IMR-90 (cell line): ENCODE results near the gene FOXL3. TPM values are rescaled to one million over a fixed set of nuclear protein-coding genes. Genes with fewer than 3 reads are reported as not detected.

ENCODE experiments used
- ATAC-seq: fragments of 200-7000 bp; cut with Tn5 transposase; 2 replicates; pipeline ENCODE4 v1.9.1; 2020; ENCODE audit warnings: low read depth, mild to moderate bottlenecking, moderate library complexity
- BruUV-seq: library from RNA; stranded (reverse); fragments of 400-500 nt; replicated peaks from 2 replicates; lab custom pipeline; 2021; lab: Mats Ljungman, UMichigan
- CTCF ChIA-PET: fragments of 300-600 bp; formaldehyde crosslinking; extraction: SDS; loops from one replicate; lab custom pipeline; 2021; ENCODE audit warnings: antibody characterized with exemption; lab: Yijun Ruan, JAX
- POLR2A ChIA-PET: fragments of 300-600 bp; sonication (Branson Sonifier 250); formaldehyde crosslinking; loops from one replicate; lab custom pipeline; 2022; ENCODE audit warnings: antibody characterized with exemption; ENCODE audit not compliant: unreplicated experiment; lab: Charles Lee
- DNase-seq: peaks from one replicate; pipeline ENCODE4 v3.0.0; 2013
- H2AFZ ChIP-seq: replicated peaks from 2 replicates; pipeline ENCODE3; 2013; ENCODE audit warnings: low read length, mild to moderate bottlenecking; ENCODE audit not compliant: poor library complexity
- H2AK5ac ChIP-seq: 2 replicates; pipeline ENCODE4 v1.6.1; 2013; ENCODE audit warnings: low read depth, low read length, inconsistent platforms
- H2AK9ac ChIP-seq: replicated peaks from 2 replicates; pipeline ENCODE3; 2013; ENCODE audit warnings: mild to moderate bottlenecking, low read depth, low read length, moderate library complexity; ENCODE audit not compliant: poor library complexity
- H2BK120ac ChIP-seq: 2 replicates; pipeline ENCODE4 v1.6.1; 2013; ENCODE audit warnings: low read depth, low read length, inconsistent platforms
- H2BK15ac ChIP-seq: 3 replicates; pipeline ENCODE4 v1.6.1; 2013; ENCODE audit warnings: low read depth, low read length, inconsistent platforms
- H2BK20ac ChIP-seq: 2 replicates; pipeline ENCODE4 v1.6.1; 2013; ENCODE audit warnings: low read depth, mild to moderate bottlenecking, inconsistent platforms, low read length, moderate library complexity
- H2BK5ac ChIP-seq: 2 replicates; pipeline ENCODE4 v1.6.1; 2013; ENCODE audit warnings: mild to moderate bottlenecking, low read depth, low read length, inconsistent platforms; ENCODE audit not compliant: poor library complexity, severe bottlenecking
- H3K14ac ChIP-seq: replicated peaks from 2 replicates; pipeline ENCODE4 v1.6.1; 2013; ENCODE audit warnings: low read depth, low read length, inconsistent platforms
- H3K18ac ChIP-seq: 2 replicates; pipeline ENCODE4 v1.6.1; 2013; ENCODE audit warnings: low read depth, low read length, control low read depth
- H3K23ac ChIP-seq: 2 replicates; pipeline ENCODE4 v1.6.1; 2013; ENCODE audit warnings: low read depth, low read length, inconsistent platforms
- H3K27ac ChIP-seq: 2 replicates; pipeline ENCODE4 v1.5.1; 2013; ENCODE audit warnings: mild to moderate bottlenecking, control low read depth, low read length; ENCODE audit not compliant: insufficient read depth
- H3K27me3 ChIP-seq: 2 replicates; pipeline ENCODE4 v1.6.1; 2013; ENCODE audit warnings: low read length; ENCODE audit not compliant: control insufficient read depth, insufficient read depth
- H3K36me3 ChIP-seq: 2 replicates; pipeline ENCODE4 v1.6.1; 2013; ENCODE audit warnings: low read length, mixed read lengths; ENCODE audit not compliant: control insufficient read depth, insufficient read depth
- H3K4ac ChIP-seq: 2 replicates; pipeline ENCODE4 v1.6.1; 2013; ENCODE audit warnings: low read depth, low read length, inconsistent platforms
- H3K4me1 ChIP-seq: 2 replicates; pipeline ENCODE4 v1.6.1; 2013; ENCODE audit warnings: low read length, mixed read lengths; ENCODE audit not compliant: control insufficient read depth, insufficient read depth
- H3K4me2 ChIP-seq: 2 replicates; pipeline ENCODE4 v1.6.1; 2013; ENCODE audit warnings: low read depth, mild to moderate bottlenecking, control low read depth, low read length, moderate library complexity
- H3K4me3 ChIP-seq: 2 replicates; pipeline ENCODE4 v1.5.1; 2013; ENCODE audit warnings: low read depth, mild to moderate bottlenecking, control low read depth, low read length, moderate library complexity; ENCODE audit not compliant: insufficient read depth
- H3K56ac ChIP-seq: 2 replicates; pipeline ENCODE4 v1.6.1; 2013; ENCODE audit warnings: low read length, inconsistent platforms; ENCODE audit not compliant: insufficient read depth; ENCODE audit errors: extremely low read depth
- H3K79me1 ChIP-seq, 2 experiments: 2 replicates each; pipeline ENCODE4 v1.6.1; 2013; ENCODE audit warnings: low read length in 2 of 2, inconsistent platforms in 1 of 2, low read depth in 1 of 2
- H3K9ac ChIP-seq: 2 replicates; pipeline ENCODE4 v1.6.1; 2013; ENCODE audit warnings: low read depth, low read length, control low read depth
- H3K9me1 ChIP-seq: 2 replicates; pipeline ENCODE4 v1.6.1; 2013; ENCODE audit warnings: low read length, inconsistent platforms; ENCODE audit not compliant: insufficient read depth
- H3K9me3 ChIP-seq: 2 replicates; pipeline ENCODE4 v1.6.1; 2013; ENCODE audit warnings: low read length; ENCODE audit not compliant: control insufficient read depth, insufficient read depth
- H4K20me1 ChIP-seq: 2 replicates; pipeline ENCODE4 v1.6.1; 2013; ENCODE audit warnings: low read length, inconsistent platforms; ENCODE audit not compliant: insufficient read depth
- H4K5ac ChIP-seq: 2 replicates; pipeline ENCODE4 v1.6.1; 2013; ENCODE audit warnings: mild to moderate bottlenecking, low read depth, low read length, control low read depth
- H4K8ac ChIP-seq, 2 experiments: 2 replicates each; pipeline ENCODE4 v1.6.1; 2013; ENCODE audit warnings: low read depth in 2 of 2, low read length in 2 of 2, control low read depth in 1 of 2, inconsistent platforms in 1 of 2
- H4K91ac ChIP-seq: 2 replicates; pipeline ENCODE4 v1.6.1; 2013; ENCODE audit warnings: low read depth, low read length, inconsistent platforms; ENCODE audit not compliant: insufficient read depth
- CHD1 ChIP-seq: IDR thresholded peaks from 2 replicates; pipeline ENCODE4 v1.6.1; 2012; ENCODE audit warnings: low read depth, low read length, improper control_type of control experiment
- FOS ChIP-seq: fragments of 150-350 bp; IDR thresholded peaks from 2 replicates; pipeline ENCODE4 v1.6.1; 2016; ENCODE audit warnings: low read depth, low read length
- MAFK ChIP-seq: IDR thresholded peaks from 2 replicates; pipeline ENCODE4 v1.6.1; 2012; ENCODE audit warnings: low read depth, low read length, improper control_type of control experiment
- MAZ ChIP-seq: IDR thresholded peaks from 2 replicates; pipeline ENCODE4 v1.6.1; 2012; ENCODE audit warnings: low read depth, mild to moderate bottlenecking, low read length, improper control_type of control experiment, moderate library complexity, borderline replicate concordance
- RAD21 ChIP-seq: IDR thresholded peaks from 2 replicates; pipeline ENCODE4 v1.6.1; 2012; ENCODE audit warnings: low read length, improper control_type of control experiment
- RCOR1 ChIP-seq: IDR thresholded peaks from 2 replicates; pipeline ENCODE4 v1.6.1; 2012; ENCODE audit warnings: mild to moderate bottlenecking, low read length, improper control_type of control experiment; ENCODE audit not compliant: insufficient replicate concordance
- RFX5 ChIP-seq: IDR thresholded peaks from 2 replicates; pipeline ENCODE4 v1.8.0; 2012; ENCODE audit warnings: low read depth, mild to moderate bottlenecking, low read length, moderate library complexity
- SMC3 ChIP-seq: fragments of 150-350 bp; IDR thresholded peaks from 2 replicates; pipeline ENCODE4 v1.6.1; 2016; ENCODE audit warnings: low read depth, mild to moderate bottlenecking, antibody characterized with exemption, low read length, moderate library complexity
- USF2 ChIP-seq: fragments of 150-350 bp; IDR thresholded peaks from 2 replicates; pipeline ENCODE4 v1.6.1; 2017; ENCODE audit warnings: mild to moderate bottlenecking, antibody characterized with exemption, low read length, low read depth
- WGBS, 2 experiments: methylation state at CpG; one replicate each; pipeline versions ENCODE4 v1.1.5 to v1.1.7; 2013; ENCODE audit warnings: missing lambda C conversion rate in 2 of 2; ENCODE audit not compliant: insufficient read length in 1 of 2; ENCODE audit errors: extremely low coverage in 2 of 2; 5-methylcytosine and 5-hydroxymethylcytosine counted together
- dilution Hi-C: fragments of 300-500 bp; cut with HindIII; formaldehyde crosslinking; loops from one replicate; pipeline ENCODE4 v1.14.3; 2018; ENCODE audit warnings: low sequenced_read_pairs; ENCODE audit not compliant: unreplicated experiment
- in situ Hi-C: fragments of 300-500 bp; cut with MboI; formaldehyde crosslinking; loops from 3 replicates; pipeline ENCODE4 v1.14.3; 2019; ENCODE audit warnings: low sequenced_read_pairs, inconsistent platforms, mixed read lengths
- intact Hi-C: fragments of 100-400 bp; cut with micrococcal nuclease; formaldehyde crosslinking; loops from 2 replicates; pipeline ENCODE4 v1.10.0; 2022
- polyA plus RNA-seq, 3 experiments: library from polyadenylated mRNA; depleted of rRNA; stranded (reverse); fragments of >200 nt; gene quantifications; 2 replicates each; pipeline ENCODE4 v1.2.3, GENCODE V29; 2012; ENCODE audit warnings: low replicate concordance in 1 of 3
- total RNA-seq: library from RNA; depleted of rRNA; stranded (reverse); fragments of >200 nt; gene quantifications from 2 replicates; pipeline ENCODE4 v1.2.3, GENCODE V29; 2012
- TF ChIP-seq, protein P1 (sequence below): fragments of 150-350 bp; IDR thresholded peaks from 2 replicates; pipeline ENCODE4 v1.6.1; 2016; ENCODE audit warnings: low read depth, mild to moderate bottlenecking, low read length, moderate library complexity, borderline replicate concordance

The FOXL3 gene
- total and polyA plus RNA-seq, 2 of the 4 experiments (the other 2 are of a cell fraction), result not detected

DNA sequence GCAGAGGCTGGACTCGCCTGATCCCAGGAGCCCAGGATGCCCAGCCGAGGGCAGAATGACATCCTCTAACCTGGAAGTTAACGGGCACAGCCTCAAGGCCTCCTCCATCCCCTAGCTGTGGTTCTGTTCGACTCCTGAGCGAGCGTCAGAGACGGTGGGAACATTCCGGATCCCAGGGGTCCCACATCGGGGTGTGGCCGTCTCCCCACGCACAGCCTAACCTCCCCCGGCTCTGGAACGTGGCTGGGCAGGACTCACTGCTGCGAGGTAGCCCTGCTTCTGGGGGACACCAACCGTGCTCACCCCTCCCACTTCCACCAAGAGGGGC is 8.4 kb downstream of the FOXL3 start:
- no peak overlapping the region for H3K56ac ChIP-seq
- H2BK5ac ChIP-seq, result no peak overlapping the region
- H3K4me1 ChIP-seq, result no peaks in the 10 kb centered on the region
- H3K9me3 ChIP-seq, result no peaks in the 10 kb centered on the region
- no peak overlapping the region for H3K9ac ChIP-seq
- no peaks in the 10 kb centered on the region for H3K79me1 ChIP-seq
- H3K18ac ChIP-seq, result no peak overlapping the region
- in situ Hi-C loops, result no loop called here
- intact Hi-C loops, result no loop called here
- DNase-seq (no peak), ATAC-seq (no peak)
- ChIA-PET CTCF (no interaction called here), POLR2A (no interaction called here)
- peaks cover 45% of the 10 kb centered on the region for H3K27me3 ChIP-seq
- H3K27ac ChIP-seq, result no peak overlapping the region
- no peak overlapping the region for H2AFZ ChIP-seq
- no peak overlapping the region for H4K91ac ChIP-seq
- no peak overlapping the region for H3K4ac ChIP-seq
- H3K9me1 ChIP-seq, result no peaks in the 10 kb centered on the region
- no peak overlapping the region for H3K4me2 ChIP-seq
- no peak for TF ChIP-seq MAZ
- TF ChIP-seq SMC3, result no peak
- no peak for TF ChIP-seq MAFK
- TF ChIP-seq, protein P1, sequence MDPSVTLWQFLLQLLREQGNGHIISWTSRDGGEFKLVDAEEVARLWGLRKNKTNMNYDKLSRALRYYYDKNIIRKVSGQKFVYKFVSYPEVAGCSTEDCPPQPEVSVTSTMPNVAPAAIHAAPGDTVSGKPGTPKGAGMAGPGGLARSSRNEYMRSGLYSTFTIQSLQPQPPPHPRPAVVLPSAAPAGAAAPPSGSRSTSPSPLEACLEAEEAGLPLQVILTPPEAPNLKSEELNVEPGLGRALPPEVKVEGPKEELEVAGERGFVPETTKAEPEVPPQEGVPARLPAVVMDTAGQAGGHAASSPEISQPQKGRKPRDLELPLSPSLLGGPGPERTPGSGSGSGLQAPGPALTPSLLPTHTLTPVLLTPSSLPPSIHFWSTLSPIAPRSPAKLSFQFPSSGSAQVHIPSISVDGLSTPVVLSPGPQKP, result no peak
- TF ChIP-seq RFX5, result no peak
- no peak for TF ChIP-seq USF2
- no peak for TF ChIP-seq CHD1
- TF ChIP-seq FOS, result no peak
- no peak for TF ChIP-seq RAD21
- TF ChIP-seq RCOR1, result no peak
- H3K4me3 ChIP-seq, result no peak overlapping the region
- WGBS, 2 experiments, result 76% methylated on average over 10 of the region's 15 CpGs; no CpG with 5 or more reads in 1 of the 2 experiments
- H3K14ac ChIP-seq, result no peak overlapping the region
- no peak overlapping the region for H2AK9ac ChIP-seq
- H3K36me3 ChIP-seq, result no peaks in the 10 kb centered on the region
- no peak overlapping the region for H2BK120ac ChIP-seq
- no peak overlapping the region for H3K23ac ChIP-seq
- BruUV-seq, result no TSS peak
- H2BK20ac ChIP-seq, result no peak overlapping the region
- H2BK15ac ChIP-seq, result no peak overlapping the region
- dilution Hi-C loops, result no loop called here
- no peaks in the 10 kb centered on the region for H4K20me1 ChIP-seq
- no peak overlapping the region for H2AK5ac ChIP-seq
- no peak overlapping the region for H4K8ac ChIP-seq
- H4K5ac ChIP-seq, result no peak overlapping the region
